MCF 10A (cell line): ENCODE measurements around the gene PATE2. TPM values are rescaled to one million over a fixed set of nuclear protein-coding genes. Genes with fewer than 3 reads are reported as not detected.

Source experiments
- BruUV-seq: library from RNA; stranded (reverse); fragments of 400-500 nt; replicated peaks from 2 replicates; lab custom pipeline; 2021; lab: Mats Ljungman, UMichigan
- CTCF ChIA-PET: fragments of 300-600 bp; sonication (Branson Sonifier 250); formaldehyde crosslinking; extraction: SDS; loops from one replicate; lab custom pipeline; 2021; ENCODE audit warnings: antibody characterized with exemption, inconsistent platforms; lab: Yijun Ruan, JAX
- POLR2A ChIA-PET: fragments of 300-600, 350-650 bp; sonication (Branson Sonifier 250); formaldehyde crosslinking; extraction: SDS; loops from one replicate; lab custom pipeline; 2020; ENCODE audit warnings: antibody characterized with exemption, inconsistent platforms; lab: Yijun Ruan, JAX
- DNase-seq: peaks from one replicate; pipeline ENCODE4 v3.0.0-alpha.2; 2018; ENCODE audit not compliant: unreplicated experiment
- H3K27ac Mint-ChIP-seq: one replicate; pipeline ENCODE4 v1.8.0; 2022; ENCODE audit warnings: mild to moderate bottlenecking, low read depth, mixed read lengths; ENCODE audit not compliant: unreplicated experiment
- H3K27me3 Mint-ChIP-seq: one replicate; pipeline ENCODE4 v1.8.0; 2022; ENCODE audit warnings: mixed read lengths; ENCODE audit not compliant: insufficient read depth, unreplicated experiment
- H3K36me3 Mint-ChIP-seq: one replicate; pipeline ENCODE4 v1.8.0; 2022; ENCODE audit warnings: mild to moderate bottlenecking, moderate library complexity, mixed read lengths; ENCODE audit not compliant: insufficient read depth, unreplicated experiment
- H3K4me1 Mint-ChIP-seq: one replicate; pipeline ENCODE4 v1.8.0; 2022; ENCODE audit warnings: mixed read lengths; ENCODE audit not compliant: insufficient read depth, unreplicated experiment
- H3K4me3 Mint-ChIP-seq: one replicate; pipeline ENCODE4 v1.8.0; 2022; ENCODE audit warnings: mild to moderate bottlenecking, moderate library complexity, mixed read lengths; ENCODE audit not compliant: unreplicated experiment
- H3K9me3 Mint-ChIP-seq: one replicate; pipeline ENCODE4 v1.8.0; 2022; ENCODE audit warnings: mixed read lengths; ENCODE audit not compliant: unreplicated experiment
- CTCF ChIP-seq: fragments of 200-600 bp; IDR thresholded peaks from one replicate; pipeline ENCODE4 v1.8.0; 2022; ENCODE audit warnings: antibody characterized with exemption, mild to moderate bottlenecking; ENCODE audit not compliant: unreplicated experiment
- intact Hi-C: fragments of 100-400 bp; cut with micrococcal nuclease; formaldehyde crosslinking; loops from 2 replicates; pipeline ENCODE4 v1.14.1; 2022
- total RNA-seq: library from RNA; stranded (reverse); gene quantifications from 2 replicates; pipeline ENCODE4 v1.2.3, GENCODE V29; 2022

PATE2 gene
- total RNA-seq, 1 experiment from 2014 or later = not detected

- no TSS peak for BruUV-seq
- CTCF ChIA-PET = no interaction called here
- no peak overlapping the region for H3K27ac Mint-ChIP-seq
- intact Hi-C loops = no loop called here
- no peaks in the 10 kb centered on the region for H3K36me3 Mint-ChIP-seq
- H3K27me3 Mint-ChIP-seq = peaks cover 27% of the 10 kb centered on the region
- POLR2A ChIA-PET = no interaction called here
- DNase-seq = no peak
- no peaks in the 10 kb centered on the region for H3K9me3 Mint-ChIP-seq
- H3K4me1 Mint-ChIP-seq = peaks cover 6% of the 10 kb centered on the region
- no peak for TF ChIP-seq CTCF
- no peak overlapping the region for H3K4me3 Mint-ChIP-seq
Measured at GRCh38 chr11:125768336-125769046, 10.1 kb downstream of the PATE2 start.

DNA sequence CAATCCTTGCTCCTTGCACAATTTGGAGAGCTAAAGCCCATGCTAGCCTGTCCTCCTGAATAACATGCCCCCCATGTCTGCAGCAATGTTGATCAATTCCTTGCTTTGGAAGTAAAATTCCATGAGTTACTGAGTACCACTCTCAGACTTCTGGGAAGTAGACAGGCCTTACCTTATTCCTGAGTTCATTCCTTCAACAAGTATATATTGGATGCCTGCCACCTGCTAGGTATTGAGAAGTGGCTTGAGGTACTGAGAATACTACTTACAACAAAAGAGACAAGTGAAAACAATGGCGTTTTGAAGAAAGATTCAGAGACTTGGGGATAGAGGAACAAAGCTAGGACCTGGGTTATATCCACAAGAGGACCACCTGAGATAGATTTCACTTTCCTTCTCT is 12.4 kb downstream of the PATE2 start:
- Mint-ChIP-seq H3K36me3 (no peaks in the 10 kb centered on the region), H3K27me3 (peaks cover 27% of the 10 kb centered on the region), H3K9me3 (no peaks in the 10 kb centered on the region), H3K4me1 (no peaks in the 10 kb centered on the region), H3K27ac (no peak overlapping the region), H3K4me3 (no peak overlapping the region)
- BruUV-seq = no TSS peak
- TF ChIP-seq CTCF = no peak
- intact Hi-C loops = no loop called here
- ChIA-PET CTCF (no interaction called here), POLR2A (no interaction called here)
- no peak for DNase-seq

- H3K36me3 Mint-ChIP-seq = no peaks in the 10 kb centered on the region
- H3K27ac Mint-ChIP-seq = no peak overlapping the region
- ChIA-PET POLR2A (no interaction called here), CTCF (no interaction called here)
- no peak overlapping the region for H3K4me3 Mint-ChIP-seq
- no peak for TF ChIP-seq CTCF
- peaks cover 6% of the 10 kb centered on the region for H3K9me3 Mint-ChIP-seq
- intact Hi-C loops = no loop called here
- no peak for DNase-seq
- BruUV-seq = no TSS peak
- no peaks in the 10 kb centered on the region for H3K4me1 Mint-ChIP-seq
- H3K27me3 Mint-ChIP-seq = peaks cover 41% of the 10 kb centered on the region
Measured at GRCh38 chr11:125763483-125763882, 15.1 kb downstream of the PATE2 start.

- no peak for TF ChIP-seq CTCF
- peaks cover 41% of the 10 kb centered on the region for H3K27me3 Mint-ChIP-seq
- POLR2A ChIA-PET = no interaction called here
- H3K4me1 Mint-ChIP-seq = no peaks in the 10 kb centered on the region
- no TSS peak for BruUV-seq
- CTCF ChIA-PET = no interaction called here
- H3K9me3 Mint-ChIP-seq = peaks cover 14% of the 10 kb centered on the region
- no peak for DNase-seq
- H3K36me3 Mint-ChIP-seq = no peaks in the 10 kb centered on the region
- no peak overlapping the region for H3K4me3 Mint-ChIP-seq
- no peak overlapping the region for H3K27ac Mint-ChIP-seq
- intact Hi-C loops = no loop called here
Measured at GRCh38 chr11:125762445-125762844, 16.2 kb downstream of the PATE2 start.
